ENCODE results near the gene ZSCAN22.
"Not testable (repeated sequence)": the region's sequence is repeated elsewhere in the genome, so short reads cannot be mapped to it uniquely, and the experiment has no call there.

Gene ZSCAN22

DNA sequence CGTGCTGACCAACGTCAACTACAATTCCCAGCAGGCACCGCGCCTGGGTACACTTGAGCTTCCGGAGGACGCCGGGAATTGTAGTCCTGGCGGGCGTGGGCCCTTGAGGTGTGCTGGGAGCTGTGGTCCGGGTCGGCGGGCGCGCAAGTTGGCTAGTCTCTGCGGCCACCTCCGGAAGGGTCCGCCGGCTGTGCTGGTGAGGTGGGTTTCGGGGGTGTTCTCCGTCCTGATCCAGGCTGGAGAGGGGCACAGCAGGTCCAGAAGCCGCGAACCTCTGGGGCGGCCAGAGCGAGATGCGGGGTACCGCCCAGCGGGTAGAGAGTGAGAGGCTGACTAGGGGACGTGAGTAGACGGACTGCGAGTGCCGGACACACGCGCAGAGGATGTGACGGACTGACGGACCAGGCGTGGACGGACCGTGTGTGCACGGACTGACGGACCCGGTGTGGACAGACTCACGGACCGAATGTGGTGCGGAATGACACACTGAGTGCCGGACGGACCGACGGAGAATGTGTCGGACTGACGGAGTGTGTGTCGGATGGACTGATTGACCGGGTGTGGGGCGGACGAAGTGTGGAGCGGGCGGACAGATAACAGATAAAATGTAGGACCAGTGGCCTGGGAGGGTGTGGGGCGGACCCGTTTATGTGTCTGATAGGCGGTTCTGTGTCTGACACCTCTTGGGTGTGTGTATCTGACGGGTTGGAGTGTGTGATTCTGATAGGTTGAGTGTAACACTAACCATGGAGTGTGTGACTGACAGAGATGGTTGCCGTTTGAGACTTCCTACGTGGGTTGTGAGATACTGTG is at the start of gene ZSCAN22:
Gene ZSCAN22, plus strand, starts transcription at position 81 of the 813 bp plus-strand sequence. CDS start 7,809 bp downstream, outside the sequence.
- peak; percentile 82 for DNase-seq

DNA sequence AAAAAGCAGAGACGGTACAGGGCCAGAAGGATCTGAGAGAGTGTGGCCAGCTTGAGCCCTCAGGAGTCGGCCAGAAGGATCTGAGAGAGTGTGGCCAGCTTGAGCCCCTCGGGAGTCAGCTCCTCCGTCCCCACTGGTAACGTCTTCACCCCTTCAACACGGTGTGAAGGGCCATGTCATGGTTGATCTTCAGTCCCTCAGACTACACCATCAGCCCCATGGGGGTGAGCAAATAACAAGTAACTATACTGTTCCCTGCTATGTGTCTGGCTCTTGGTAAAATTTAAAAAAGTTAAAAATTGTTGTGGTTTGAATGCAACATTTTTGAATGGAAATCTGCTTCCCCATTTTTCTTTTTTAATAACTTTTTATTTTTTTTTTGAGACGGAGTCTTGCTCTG is 49.6 kb upstream of the ZSCAN22 start:
- DNase-seq = no peak

DNA sequence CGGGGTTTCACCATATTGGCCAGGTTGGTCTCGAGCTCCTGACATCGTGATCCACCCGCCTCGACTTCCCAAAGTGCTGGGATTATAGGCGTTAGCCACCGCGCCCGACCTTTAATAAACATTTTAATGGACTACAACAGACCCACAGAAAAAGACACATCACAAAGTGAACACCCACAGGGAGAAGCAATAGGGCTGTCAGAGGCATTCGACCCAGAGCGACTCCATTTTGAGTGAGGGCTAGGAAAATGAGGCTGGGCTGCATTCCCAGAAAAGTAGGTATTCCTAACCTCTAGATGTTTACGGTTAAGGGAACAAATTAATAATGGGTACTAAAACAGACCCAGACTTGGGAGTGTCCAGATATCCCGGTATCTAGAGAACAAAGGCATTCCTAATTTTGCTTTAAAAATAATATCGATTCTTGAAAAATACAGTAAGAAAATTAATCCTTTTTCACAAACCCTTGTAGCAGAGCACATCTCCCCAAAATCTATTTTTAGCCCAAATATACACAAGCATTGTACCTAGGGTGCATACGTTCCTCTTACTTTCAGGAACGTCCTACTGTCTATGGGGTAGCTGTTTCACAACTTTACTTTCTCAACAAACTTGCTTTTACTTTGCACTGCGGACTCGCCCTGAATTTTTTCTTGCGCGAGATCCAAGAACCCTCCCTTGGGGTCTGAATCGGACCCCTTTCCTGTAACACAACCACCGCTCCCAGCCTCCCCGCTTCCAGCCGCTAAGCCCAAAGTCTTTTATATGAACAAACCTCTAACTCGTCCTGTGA is 48.9 kb upstream of the ZSCAN22 start:
- DNase-seq = no peak

GRCh38 chr19:58278541-58279041 is 48.2 kb upstream of the ZSCAN22 start, which contains the start of gene ZNF8:
Gene ZNF8, plus strand, starts transcription at chr19:58278955. Its CDS starts 127 bp downstream, at chr19:58279082.
- DNase-seq = peak; percentile 97

DNA sequence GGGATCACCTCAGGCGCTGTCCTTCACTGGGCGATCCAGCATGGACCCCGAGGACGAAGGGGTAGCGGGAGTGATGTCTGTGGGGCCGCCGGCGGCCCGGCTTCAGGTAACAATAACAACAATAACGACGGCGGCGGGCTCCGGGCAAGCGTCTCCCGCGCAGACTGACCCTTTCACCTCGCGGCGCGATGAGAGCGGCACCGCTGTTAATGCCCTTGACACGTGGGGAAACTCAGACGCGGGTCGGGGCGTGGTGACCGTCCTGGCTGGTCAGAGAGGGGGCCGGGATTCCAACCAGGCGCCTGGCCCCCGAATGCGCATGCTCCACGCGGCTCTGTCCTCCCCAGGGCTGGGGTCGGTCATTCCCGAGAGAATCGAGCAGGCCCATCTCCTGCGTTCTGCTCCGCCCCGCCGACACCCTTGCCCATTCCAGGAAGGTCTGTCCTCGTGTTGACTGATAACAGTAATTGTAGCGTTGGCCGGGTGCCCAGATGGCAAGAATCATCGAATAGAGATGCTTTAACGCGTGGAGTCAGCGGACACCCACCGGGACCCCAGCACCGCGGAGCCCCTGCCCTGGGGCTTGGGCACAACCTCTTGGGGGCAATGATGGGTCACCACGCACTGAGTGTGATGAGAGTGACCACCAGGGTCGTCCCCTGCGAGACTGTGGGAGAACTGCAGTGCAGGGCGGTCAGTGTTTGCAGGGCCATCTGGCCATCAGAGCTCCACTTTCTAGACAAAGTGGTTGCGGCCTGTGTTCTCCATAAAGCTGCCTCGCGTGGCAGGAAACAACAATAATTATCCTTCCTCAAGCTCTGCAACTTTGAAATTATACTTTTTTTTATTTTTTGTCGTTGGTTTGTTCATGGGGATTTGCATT is 47.5 kb upstream of the ZSCAN22 start:
- no peak for DNase-seq

- no peak for DNase-seq
These were observed 46.9 kb upstream of the ZSCAN22 start for GRCh38 chr19:58279925-58280316.

DNA sequence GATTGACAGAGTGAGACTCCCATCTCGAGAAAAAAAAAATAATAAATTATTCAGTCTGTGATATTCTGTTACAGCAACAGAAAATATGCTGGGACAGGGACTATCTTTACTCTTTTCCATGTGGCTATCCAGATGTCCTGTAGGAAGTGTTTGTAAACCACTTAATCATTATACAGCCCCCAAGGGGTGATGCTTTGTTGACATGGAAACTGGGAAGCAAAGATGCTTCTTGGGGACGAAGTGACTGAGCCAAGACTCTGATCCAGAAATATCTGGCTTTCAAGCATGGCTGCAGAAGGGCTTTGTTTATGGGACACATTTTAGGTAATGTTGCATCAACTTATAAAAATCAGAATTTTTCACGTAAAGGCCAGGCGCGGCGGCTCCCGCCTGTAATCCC is 42.6 kb upstream of the ZSCAN22 start:
- no peak for DNase-seq

- no peak for DNase-seq
These were observed 34.9 kb upstream of the ZSCAN22 start for GRCh38 chr19:58291943-58292342.

DNA sequence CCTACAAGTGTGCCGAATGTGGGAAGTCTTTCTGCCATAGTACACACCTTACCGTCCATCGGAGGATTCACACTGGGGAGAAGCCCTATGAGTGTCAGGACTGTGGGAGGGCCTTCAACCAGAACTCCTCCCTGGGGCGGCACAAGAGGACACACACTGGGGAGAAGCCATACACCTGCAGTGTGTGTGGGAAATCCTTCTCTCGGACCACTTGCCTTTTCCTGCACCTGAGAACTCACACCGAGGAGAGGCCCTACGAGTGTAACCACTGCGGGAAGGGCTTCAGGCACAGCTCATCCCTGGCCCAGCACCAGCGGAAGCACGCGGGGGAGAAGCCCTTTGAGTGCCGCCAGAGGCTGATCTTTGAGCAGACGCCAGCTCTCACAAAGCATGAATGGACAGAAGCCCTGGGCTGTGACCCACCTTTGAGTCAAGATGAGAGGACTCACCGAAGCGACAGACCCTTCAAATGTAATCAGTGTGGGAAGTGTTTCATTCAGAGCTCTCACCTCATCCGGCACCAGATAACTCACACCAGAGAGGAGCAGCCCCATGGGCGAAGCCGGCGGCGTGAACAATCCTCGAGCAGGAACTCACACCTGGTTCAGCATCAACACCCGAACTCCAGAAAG is 31.9 kb upstream of the ZSCAN22 start:
- DNase-seq = no peak

DNA sequence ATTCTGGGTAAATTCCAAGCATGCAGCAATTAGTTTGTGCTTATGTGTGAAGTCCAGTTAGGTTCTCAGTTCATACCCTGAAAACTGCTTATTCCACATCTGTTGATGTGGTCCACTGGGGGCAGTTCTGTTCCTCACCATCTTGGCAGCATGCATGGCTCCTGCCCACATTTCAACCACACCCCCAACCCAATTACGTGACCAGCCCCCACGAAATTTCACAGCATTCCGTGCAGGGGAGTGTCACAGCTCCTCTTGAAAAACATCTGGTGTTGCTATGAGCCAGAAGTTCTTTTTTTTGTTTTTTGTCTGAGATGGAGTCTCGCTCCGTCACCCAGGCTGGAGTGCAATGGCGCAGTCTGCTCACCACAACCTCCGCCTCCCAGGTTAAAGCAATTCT is 30.7 kb upstream of the ZSCAN22 start:
- no peak for DNase-seq

DNA sequence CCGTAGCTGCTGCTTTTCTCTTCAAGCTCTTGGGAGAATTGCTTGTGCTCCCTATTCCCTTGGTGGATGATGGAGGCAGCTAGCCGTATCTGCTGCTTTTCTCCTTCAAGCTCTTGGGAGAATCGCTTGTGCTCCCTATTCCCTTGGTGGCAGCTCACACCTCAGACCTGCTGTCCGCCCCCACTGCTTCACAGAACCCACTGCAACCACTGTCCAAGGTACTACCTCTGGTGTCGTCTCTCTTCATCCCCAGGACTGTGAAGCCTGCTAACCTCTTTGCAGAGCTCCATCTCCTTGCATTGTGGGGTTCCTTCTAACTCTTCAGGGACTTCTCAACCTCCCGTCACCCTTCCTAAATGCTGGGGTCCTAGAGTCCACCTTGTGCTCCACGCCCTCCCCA is 26.2 kb upstream of the ZSCAN22 start:
- DNase-seq = no peak

DNA sequence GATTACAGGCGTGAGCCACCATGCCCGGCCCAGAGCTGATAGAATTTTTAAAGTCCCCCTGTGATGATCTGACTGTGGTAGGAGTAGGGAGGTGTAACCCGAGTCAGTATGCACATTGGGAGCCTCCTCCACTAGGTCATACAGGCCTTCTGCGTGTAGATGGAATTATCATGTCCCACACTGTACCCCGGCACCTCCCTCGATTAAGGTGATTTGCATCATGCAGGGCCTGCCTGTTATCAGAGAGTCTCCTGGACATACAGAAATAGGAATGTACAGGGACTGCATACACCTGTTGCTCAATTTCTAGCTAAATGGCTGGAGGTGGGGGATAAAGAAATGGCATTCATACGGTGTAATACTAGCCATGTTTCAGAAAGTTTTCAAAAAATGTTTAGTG is 22.5 kb upstream of the ZSCAN22 start:
- no peak for DNase-seq

DNA sequence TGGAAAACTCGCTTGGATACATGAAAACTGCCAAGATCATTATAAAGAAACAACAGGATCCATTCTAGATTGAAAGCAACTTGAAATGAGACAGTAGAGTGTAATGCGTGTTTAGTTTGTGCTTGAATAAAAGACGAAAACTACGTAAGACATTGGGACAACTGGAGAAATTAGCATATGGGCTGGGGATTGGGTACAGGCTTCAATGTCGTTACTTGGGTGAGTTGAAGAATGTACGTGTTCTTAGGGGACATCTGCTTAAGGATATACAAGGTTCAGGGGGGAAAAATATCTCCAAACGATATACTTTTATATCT is 22.1 kb upstream of the ZSCAN22 start:
- no peak for DNase-seq

DNA sequence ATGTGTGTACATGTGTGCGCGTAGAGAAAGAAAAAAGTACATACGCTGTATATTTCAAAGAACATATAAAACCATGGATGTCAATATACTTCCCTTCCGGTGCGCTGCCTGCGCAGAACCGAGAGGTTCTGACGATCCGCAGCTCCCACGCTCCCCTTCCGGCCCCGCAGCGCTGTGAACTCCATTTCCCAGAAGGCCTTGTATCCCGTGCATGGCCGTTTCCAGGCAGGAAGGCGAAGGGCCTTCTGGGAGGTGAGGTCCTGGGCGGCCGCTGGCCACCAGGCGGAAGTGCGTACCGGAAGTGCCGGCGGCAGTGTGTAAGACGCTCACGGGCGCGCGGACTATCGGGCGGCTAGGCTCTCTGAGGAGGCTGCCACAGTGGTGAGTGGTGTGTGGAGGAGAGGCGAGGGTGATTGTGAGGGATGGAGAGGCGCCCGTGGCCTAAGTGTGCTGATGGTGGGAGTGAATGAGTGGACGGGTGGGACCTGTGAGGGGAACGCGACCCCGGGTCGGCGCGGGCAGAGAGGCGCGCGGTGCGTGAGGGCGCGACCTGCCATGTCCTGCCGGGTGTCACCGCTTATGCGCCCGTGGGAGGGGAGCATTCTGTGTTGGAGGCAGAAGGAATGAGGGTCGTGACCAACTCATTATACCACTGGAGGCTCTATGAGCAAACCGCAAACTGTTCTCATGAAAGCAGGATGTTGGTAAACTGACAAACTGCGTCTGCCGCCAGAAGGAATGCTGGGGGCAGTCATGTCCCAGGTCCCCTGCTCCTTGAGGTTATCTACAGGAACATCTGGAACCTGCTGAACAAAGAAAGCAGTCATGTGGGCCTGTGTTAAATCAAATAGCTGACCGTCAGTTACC is 21.5 kb upstream of the ZSCAN22 start, which contains the start of gene ERVK3-1:
Gene ERVK3-1, plus strand, starts transcription at position 313 of the 867 bp plus-strand sequence. CDS start 6,792 bp downstream, outside the sequence.
- DNase-seq = peak; percentile 95

- no peak for DNase-seq
These were observed 20.9 kb upstream of the ZSCAN22 start for GRCh38 chr19:58305932-58306323.

DNA sequence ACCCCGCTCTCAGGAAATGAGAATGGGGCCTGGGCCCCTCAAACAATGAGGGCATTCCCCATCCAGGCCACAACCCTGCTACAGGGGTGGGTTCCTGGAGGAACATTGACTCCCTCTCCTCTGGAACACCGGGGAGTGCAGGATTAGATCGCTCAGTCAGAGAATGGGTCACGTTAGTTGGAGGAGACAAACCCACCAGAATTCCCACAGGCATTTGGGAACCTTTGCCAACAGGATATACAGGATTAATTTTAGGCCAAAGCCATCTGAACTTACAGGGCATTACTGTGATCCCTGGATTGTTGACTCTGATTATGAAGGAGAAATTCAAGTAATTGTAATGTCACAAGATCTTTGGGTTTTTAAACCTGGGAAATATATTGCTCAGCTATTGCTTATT is 19.1 kb upstream of the ZSCAN22 start:
- no peak for DNase-seq

DNA sequence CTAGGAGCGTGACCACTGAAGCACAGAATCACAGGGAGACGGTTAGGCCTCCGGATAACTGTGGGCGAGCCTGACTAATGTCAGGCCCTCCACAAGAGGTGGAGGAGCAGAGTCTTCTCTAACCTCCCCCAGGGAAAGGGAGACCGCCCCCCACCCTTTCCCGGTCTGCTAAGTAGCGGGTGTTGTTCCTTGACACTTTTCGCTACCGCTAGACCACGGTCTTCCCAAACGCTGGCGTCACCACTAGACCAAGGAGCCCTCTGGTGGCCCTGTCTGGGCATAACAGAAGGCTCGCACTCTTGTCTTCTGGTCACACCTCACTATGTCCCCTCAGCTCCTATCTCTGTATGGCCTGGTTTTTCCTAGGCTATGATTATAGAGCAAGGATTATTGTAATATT is 16.1 kb upstream of the ZSCAN22 start:
- not testable (repeated sequence) for DNase-seq

- DNase-seq = no peak
These were observed 15.4 kb upstream of the ZSCAN22 start for GRCh38 chr19:58311345-58311865.

DNA sequence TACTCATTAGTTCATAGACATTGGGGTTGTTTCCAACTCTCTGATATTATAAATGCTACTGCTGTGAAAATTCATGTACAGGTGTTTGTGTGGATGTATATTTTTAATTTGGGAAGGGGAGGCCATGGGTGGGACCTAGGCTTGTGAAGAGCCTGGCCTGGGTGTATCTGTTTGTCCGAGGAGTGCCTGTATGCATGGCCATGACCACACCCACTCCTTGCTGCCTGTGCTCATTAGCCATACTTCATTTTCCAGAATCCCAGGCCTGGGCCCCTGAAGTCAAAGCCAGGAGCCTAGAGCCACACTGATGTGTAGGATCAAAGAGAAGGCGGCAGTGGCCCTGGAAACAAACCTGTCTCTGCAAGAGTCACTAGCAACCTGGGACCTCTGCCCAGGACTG is 11.2 kb upstream of the ZSCAN22 start:
- no peak for DNase-seq

DNA sequence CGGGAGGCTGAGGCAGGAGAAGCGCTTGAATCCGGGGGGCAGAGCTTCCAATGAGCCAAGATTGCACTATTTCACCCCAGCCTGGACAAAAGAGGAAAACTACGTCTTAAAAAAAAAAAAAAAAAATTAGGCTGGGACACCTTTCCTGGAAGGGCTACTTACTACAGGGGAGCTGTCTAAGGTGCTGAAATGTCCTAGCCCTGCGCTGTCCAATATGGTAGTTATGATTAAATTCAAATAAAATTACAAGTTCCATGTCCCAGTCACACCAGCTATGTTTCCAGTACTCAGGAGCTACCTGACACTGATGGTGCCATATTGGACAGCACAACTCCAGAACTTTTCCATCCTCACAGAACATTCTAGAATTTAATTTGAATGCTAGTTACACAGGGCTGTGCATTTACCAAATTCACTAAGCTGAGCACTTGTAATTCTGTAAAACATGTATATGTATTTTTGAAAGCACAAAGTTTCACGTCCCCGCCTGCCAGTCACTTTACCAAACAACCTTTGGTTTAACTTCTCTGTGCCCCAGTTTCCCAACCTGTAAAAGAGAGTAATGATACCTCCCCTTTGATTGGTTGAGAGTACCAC is 9.2 kb upstream of the ZSCAN22 start:
- no peak for DNase-seq

- no peak for DNase-seq
These were observed 8.5 kb upstream of the ZSCAN22 start for GRCh38 chr19:58318297-58318696.

Measured in NCI-H1048 (cell line).